Loucy (cell line): ENCODE measurements around the gene SIGLEC7.
"Not testable (repeated sequence)": the region's sequence is repeated elsewhere in the genome, so short reads cannot be mapped to it uniquely, and the experiment has no call there.

Source experiments
- H2AFZ ChIP-seq: fragments of 200-600 bp; sonication (generic); 2 replicates; pipeline ENCODE4 v1.6.0; 2016; ENCODE audit warnings: antibody characterized with exemption, mild to moderate bottlenecking, low read length, moderate library complexity
- H3F3A ChIP-seq: fragments of 200-600 bp; 2 replicates; pipeline ENCODE4 v1.6.0; 2016; ENCODE audit warnings: antibody characterized with exemption, low read depth, mild to moderate bottlenecking
- H3K27me3 ChIP-seq: fragments of 200-600 bp; sonication (generic); 2 replicates; pipeline ENCODE4 v1.6.1; 2014; ENCODE audit warnings: low read length, mild to moderate bottlenecking; ENCODE audit not compliant: insufficient read depth, poor library complexity, severe bottlenecking
- H3K36me3 ChIP-seq: fragments of 200-600 bp; sonication (generic); 2 replicates; pipeline ENCODE4 v1.6.1; 2016; ENCODE audit warnings: low read length; ENCODE audit not compliant: insufficient read depth
- H3K4me1 ChIP-seq: fragments of 200-600 bp; sonication (generic); 2 replicates; pipeline ENCODE4 v1.5.1; 2014; ENCODE audit warnings: low read length, mild to moderate bottlenecking; ENCODE audit not compliant: insufficient read depth, poor library complexity, severe bottlenecking
- H3K4me2 ChIP-seq: fragments of 200-600 bp; sonication (generic); 2 replicates; pipeline ENCODE4 v1.6.0; 2014; ENCODE audit warnings: antibody characterized with exemption, low read length, low read depth, mild to moderate bottlenecking; ENCODE audit not compliant: poor library complexity, severe bottlenecking
- H3K4me3 ChIP-seq: fragments of 200-600 bp; sonication (generic); 2 replicates; pipeline ENCODE4 v1.5.1; 2014; ENCODE audit warnings: low read length, mild to moderate bottlenecking, mixed read lengths; ENCODE audit not compliant: poor library complexity, severe bottlenecking
- H3K79me2 ChIP-seq: fragments of 200-600 bp; sonication (generic); 2 replicates; pipeline ENCODE4 v1.6.1; 2014; ENCODE audit warnings: low read length; ENCODE audit not compliant: insufficient read depth
- H3K9ac ChIP-seq: fragments of 200-600 bp; sonication (generic); 2 replicates; pipeline ENCODE4 v1.6.0; 2014; ENCODE audit warnings: mild to moderate bottlenecking, low read depth, low read length, moderate library complexity; ENCODE audit not compliant: poor library complexity, severe bottlenecking
- H3K9me2 ChIP-seq: fragments of 200-600 bp; sonication (generic); replicated peaks from 2 replicates; pipeline ENCODE4 v1.6.1; 2016; ENCODE audit warnings: low read depth, low read length, mixed read lengths
- H3K9me3 ChIP-seq: fragments of 200-600 bp; sonication (generic); 2 replicates; pipeline ENCODE4 v1.6.1; 2014; ENCODE audit warnings: mild to moderate bottlenecking, antibody characterized with exemption, low read length, low read depth; ENCODE audit not compliant: insufficient read depth
- H4K20me1 ChIP-seq: fragments of 200-600 bp; sonication (generic); 2 replicates; pipeline ENCODE4 v1.6.0; 2014; ENCODE audit warnings: antibody characterized with exemption, low read length, mild to moderate bottlenecking; ENCODE audit not compliant: insufficient read depth, poor library complexity, severe bottlenecking
- CTCF ChIP-seq: fragments of 200-600 bp; sonication (generic); conservative IDR thresholded peaks from 2 replicates; pipeline ENCODE4 v1.5.1; 2014; ENCODE audit warnings: mild to moderate bottlenecking, antibody characterized with exemption, low read length
- EZH2phosphoT487 ChIP-seq: fragments of 200-600 bp; IDR thresholded peaks from 2 replicates; pipeline ENCODE4 v1.6.1; 2018; ENCODE audit warnings: antibody characterized with exemption, mild to moderate bottlenecking, moderate library complexity, borderline replicate concordance

The SIGLEC7 gene

GRCh38 chr19:51141181-51141580 is 920 bp upstream of the SIGLEC7 start:
- Histone ChIP-seq H3K4me1 (no peaks in the 10 kb centered on the region), H3K4me2 (no peak overlapping the region)
- no peak for TF ChIP-seq CTCF
- TF ChIP-seq EZH2phosphoT487, result no peak

DNA sequence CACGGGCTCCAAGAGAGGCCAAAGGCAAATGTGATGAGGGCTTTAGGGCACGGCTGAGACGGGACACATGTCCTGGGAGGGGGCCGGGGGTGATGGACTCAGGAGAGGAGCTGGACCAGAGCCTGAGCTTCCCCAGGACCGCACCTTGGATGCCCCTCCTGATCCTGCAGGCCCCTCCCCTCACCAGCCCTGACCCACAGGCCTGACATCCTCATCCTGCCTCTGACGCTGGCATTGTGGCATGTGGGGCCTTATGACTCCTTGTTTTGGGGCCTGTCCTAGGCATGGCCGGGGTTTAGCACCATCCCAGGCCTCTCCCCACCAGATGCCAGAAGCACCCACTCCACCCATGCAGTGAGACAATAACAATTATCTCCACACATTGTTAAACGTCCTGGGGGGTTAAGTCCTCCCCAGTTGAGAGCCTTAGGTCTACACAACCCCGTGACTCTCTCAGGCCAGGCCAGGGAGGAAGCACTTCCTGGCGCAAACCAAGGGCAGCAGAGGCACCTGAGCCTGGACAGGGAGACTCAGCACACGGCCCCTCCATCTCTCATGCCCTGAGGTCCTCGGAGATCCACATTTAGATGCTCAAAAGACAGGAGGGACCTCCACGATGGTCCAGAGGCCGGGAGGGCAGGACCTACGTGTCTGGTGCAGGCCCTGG is 841 bp downstream of the SIGLEC7 start:
- not testable (repeated sequence) for H3K4me1 ChIP-seq

More at GRCh38 chr19:51141181-51141580, 920 bp upstream of the SIGLEC7 start:
- Histone ChIP-seq H3K9ac (no peak overlapping the region), H4K20me1 (no peaks in the 10 kb centered on the region), H2AFZ (no peak overlapping the region), H3K4me3 (no peak overlapping the region), H3F3A (no peaks in the 10 kb centered on the region), H3K36me3 (no peaks in the 10 kb centered on the region), H3K27me3 (no peaks in the 10 kb centered on the region), H3K9me2 (no peaks in the 10 kb centered on the region), H3K79me2 (no peaks in the 10 kb centered on the region), H3K9me3 (no peaks in the 10 kb centered on the region)

DNA sequence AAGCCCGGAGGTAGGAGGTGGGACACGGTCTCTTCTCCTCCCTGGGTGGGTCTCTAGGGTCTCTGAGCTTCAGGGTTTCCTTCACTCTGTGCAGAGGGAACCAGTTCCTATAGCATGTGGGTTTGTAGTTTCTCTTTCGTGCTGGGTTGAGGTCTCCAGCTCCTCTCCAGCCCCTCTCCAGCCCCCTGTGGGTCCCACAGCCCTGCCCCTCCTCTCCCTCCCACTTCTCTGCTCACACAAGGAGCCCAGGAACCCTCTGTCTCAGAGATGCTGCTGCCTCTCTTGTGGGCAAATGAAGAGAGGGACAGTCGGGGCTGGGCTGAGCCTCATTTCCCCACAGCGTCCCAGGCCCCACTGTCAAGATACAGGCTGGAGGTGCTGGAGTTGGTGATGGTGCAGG is 1.4 kb downstream of the SIGLEC7 start:
- H3K36me3 ChIP-seq, result no peaks in the 10 kb centered on the region
- H3K9me2 ChIP-seq, result no peaks in the 10 kb centered on the region

More for the DNA sequence above, 841 bp downstream of the SIGLEC7 start:
- not testable (repeated sequence) for H3K4me3 ChIP-seq, H3K27me3 ChIP-seq, H2AFZ ChIP-seq, H3F3A ChIP-seq, H3K36me3 ChIP-seq, H3K9me3 ChIP-seq, H3K4me2 ChIP-seq, H4K20me1 ChIP-seq, H3K9ac ChIP-seq, H3K79me2 ChIP-seq, H3K9me2 ChIP-seq

More for the DNA sequence above, 1.4 kb downstream of the SIGLEC7 start:
- TF ChIP-seq EZH2phosphoT487, result no peak
- no peak for TF ChIP-seq CTCF
- Histone ChIP-seq H3K9me3 (no peaks in the 10 kb centered on the region), H3F3A (no peaks in the 10 kb centered on the region), H2AFZ (no peak overlapping the region), H4K20me1 (no peaks in the 10 kb centered on the region), H3K4me3 (no peak overlapping the region), H3K9ac (no peak overlapping the region), H3K27me3 (no peaks in the 10 kb centered on the region), H3K4me2 (no peak overlapping the region), H3K4me1 (no peaks in the 10 kb centered on the region), H3K79me2 (no peaks in the 10 kb centered on the region)
